ENCODE measurements around the gene DDX17. TPM values are rescaled to one million over a fixed set of nuclear protein-coding genes. Genes with fewer than 3 reads are reported as not detected.

The DDX17 gene
- total RNA-seq, 1 experiment from 2014 or later = 234 TPM

GRCh38 chr22:38518620-38519019 lies 12.5 kb upstream of the DDX17 start:
- H4K20me1 ChIP-seq (ENCODE audit: insufficient read depth) = no peaks in the 10 kb centered on the region
- H3K27me3 ChIP-seq (ENCODE audit: insufficient read depth, low read length) = no peaks in the 10 kb centered on the region
- no peaks in the 10 kb centered on the region for H3K4me1 ChIP-seq (ENCODE audit: control insufficient read depth in 1 of 2, insufficient read depth in 2 of 2, low read length in 2 of 2)
- intact Hi-C loops (cut with micrococcal nuclease) = no loop called here
- no peak for TF ChIP-seq EZH2 (IDR thresholded peaks at IDR 0.05)
- H2AFZ ChIP-seq (ENCODE audit: low read depth, low read length, poor library complexity, severe bottlenecking) = no peak overlapping the region
- H3K9me2 ChIP-seq (ENCODE audit: insufficient read depth) = no peaks in the 10 kb centered on the region
- no peaks in the 10 kb centered on the region for H3K79me2 ChIP-seq (ENCODE audit: insufficient read depth, low read length)
- H3K9ac ChIP-seq (ENCODE audit: low read length) = no peak overlapping the region
- CTCF ChIA-PET = no interaction called here
- no TSS peak for BruUV-seq (replicated peaks)
- no peaks in the 10 kb centered on the region for H3K9me3 ChIP-seq (ENCODE audit: control insufficient read depth in 1 of 2, insufficient read depth in 1 of 2, low read depth in 1 of 2, low read length in 2 of 2)
- H3K4me3 ChIP-seq (replicated peaks in 1 of 2; ENCODE audit: low read depth in 1 of 2, low read length in 2 of 2) = no peak overlapping the region
- RAD21 ChIA-PET (ENCODE audit: low non-redundant PET in 1 of 2, low total read pairs in 2 of 2, uncharacterized antibody in 2 of 2, unreplicated experiment in 2 of 2) = no interaction called here
- H3K27ac ChIP-seq (ENCODE audit: low read depth, low read length) = no peak overlapping the region
- no peak overlapping the region for H3K4me2 ChIP-seq (ENCODE audit: low read length)
- DNase-seq (ENCODE audit: low read depth, low spot score) (no peak), ATAC-seq (no peak)
- POLR2A ChIA-PET = no interaction called here
- no peaks in the 10 kb centered on the region for H3K36me3 ChIP-seq (ENCODE audit: control insufficient read depth in 1 of 2, insufficient read depth in 2 of 2, low read length in 2 of 2)

- no peaks in the 10 kb centered on the region for H3K9me3 ChIP-seq (ENCODE audit: control insufficient read depth in 1 of 2, insufficient read depth in 1 of 2, low read depth in 1 of 2, low read length in 2 of 2)
- no peaks in the 10 kb centered on the region for H3K36me3 ChIP-seq (ENCODE audit: control insufficient read depth in 1 of 2, insufficient read depth in 2 of 2, low read length in 2 of 2)
- intact Hi-C loops (cut with micrococcal nuclease) = no loop called here
- no peak overlapping the region for H3K4me2 ChIP-seq (ENCODE audit: low read length)
- peaks cover 3 to 10% of the 10 kb centered on the region in 2 experiments; a peak in 3 of 4 replicates for H3K4me1 ChIP-seq (ENCODE audit: control insufficient read depth in 1 of 2, insufficient read depth in 2 of 2, low read length in 2 of 2)
- no peaks in the 10 kb centered on the region for H4K20me1 ChIP-seq (ENCODE audit: insufficient read depth)
- ChIA-PET POLR2A (no interaction called here), CTCF (no interaction called here), RAD21 (ENCODE audit: low non-redundant PET in 1 of 2, low total read pairs in 2 of 2, uncharacterized antibody in 2 of 2, unreplicated experiment in 2 of 2) (interaction anchor here in 1 of 2 experiments (0.6 kb wide), 1 partner anchor 115 kb away, joined by 3 read pairs; no protein-coding TSS in a partner anchor)
- no TSS peak for BruUV-seq (replicated peaks)
- no peak overlapping the region for H3K27ac ChIP-seq (ENCODE audit: low read depth, low read length)
- H3K9ac ChIP-seq (ENCODE audit: low read length) = no peak overlapping the region
- H3K4me3 ChIP-seq (replicated peaks in 1 of 2; ENCODE audit: low read depth in 1 of 2, low read length in 2 of 2) = no peak overlapping the region
- ATAC-seq = peak; percentile 79
- TF ChIP-seq RAD21 (IDR thresholded peaks at IDR 0.05; ENCODE audit: low read depth) (peak; percentile 26; the same call in 1 of the 2 replicates), ATF3 (IDR thresholded peaks at IDR 0.05) (no peak), ZFX (IDR thresholded peaks at IDR 0.05) (peak; percentile 37)
- TF ChIP-seq, protein P1, sequence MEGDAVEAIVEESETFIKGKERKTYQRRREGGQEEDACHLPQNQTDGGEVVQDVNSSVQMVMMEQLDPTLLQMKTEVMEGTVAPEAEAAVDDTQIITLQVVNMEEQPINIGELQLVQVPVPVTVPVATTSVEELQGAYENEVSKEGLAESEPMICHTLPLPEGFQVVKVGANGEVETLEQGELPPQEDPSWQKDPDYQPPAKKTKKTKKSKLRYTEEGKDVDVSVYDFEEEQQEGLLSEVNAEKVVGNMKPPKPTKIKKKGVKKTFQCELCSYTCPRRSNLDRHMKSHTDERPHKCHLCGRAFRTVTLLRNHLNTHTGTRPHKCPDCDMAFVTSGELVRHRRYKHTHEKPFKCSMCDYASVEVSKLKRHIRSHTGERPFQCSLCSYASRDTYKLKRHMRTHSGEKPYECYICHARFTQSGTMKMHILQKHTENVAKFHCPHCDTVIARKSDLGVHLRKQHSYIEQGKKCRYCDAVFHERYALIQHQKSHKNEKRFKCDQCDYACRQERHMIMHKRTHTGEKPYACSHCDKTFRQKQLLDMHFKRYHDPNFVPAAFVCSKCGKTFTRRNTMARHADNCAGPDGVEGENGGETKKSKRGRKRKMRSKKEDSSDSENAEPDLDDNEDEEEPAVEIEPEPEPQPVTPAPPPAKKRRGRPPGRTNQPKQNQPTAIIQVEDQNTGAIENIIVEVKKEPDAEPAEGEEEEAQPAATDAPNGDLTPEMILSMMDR (IDR thresholded peaks at IDR 0.05 in 2 of 3, conservative IDR thresholded peaks at IDR 0.05 in 1 of 3; ENCODE audit: borderline replicate concordance in 1 of 3, insufficient read depth in 1 of 3, low read depth in 2 of 3, low read length in 2 of 3) = peak in 2 of 3 experiments; percentile 31 to 32; a peak in 1 of 6 replicates
- no peak for DNase-seq (ENCODE audit: low read depth, low spot score)
- no peak overlapping the region for H2AFZ ChIP-seq (ENCODE audit: low read depth, low read length, poor library complexity, severe bottlenecking)
- H3K79me2 ChIP-seq (ENCODE audit: insufficient read depth, low read length) = no peaks in the 10 kb centered on the region
- H3K9me2 ChIP-seq (ENCODE audit: insufficient read depth) = no peaks in the 10 kb centered on the region
- H3K27me3 ChIP-seq (ENCODE audit: insufficient read depth, low read length) = no peaks in the 10 kb centered on the region
Observed at GRCh38 chr22:38513063-38513462, 7.0 kb upstream of the DDX17 start.

Measured in HCT116 (cell line).